MM.1S (cell line): ENCODE results near the gene VPS52.
A peak's percentile ranks its signal among the peaks of the same experiment; 100 is the strongest.

Source experiments
- DNase-seq: peaks from one replicate; pipeline ENCODE4 v3.0.0-alpha.2; 2015
- H2AFZ ChIP-seq: fragments of 300-600 bp; sonication (generic); 2 replicates; pipeline ENCODE4 v1.6.0; 2016; ENCODE audit warnings: antibody characterized with exemption, low read length
- H3F3A ChIP-seq: fragments of 300-600 bp; sonication (generic); 2 replicates; pipeline ENCODE4 v1.6.1; 2016; ENCODE audit warnings: mild to moderate bottlenecking, antibody characterized with exemption, low read length, moderate library complexity, mixed read lengths; ENCODE audit not compliant: insufficient read depth
- H3K27ac ChIP-seq: fragments of 300-600 bp; sonication (generic); 2 replicates; pipeline ENCODE4 v1.5.1; 2016; ENCODE audit warnings: mild to moderate bottlenecking, low read length
- H3K27me3 ChIP-seq: fragments of 300-600 bp; sonication (generic); replicated peaks from 2 replicates; pipeline ENCODE4 v1.6.0; 2016; ENCODE audit warnings: low read length; ENCODE audit not compliant: insufficient read depth
- H3K36me3 ChIP-seq: fragments of 300-600 bp; sonication (generic); replicated peaks from 2 replicates; pipeline ENCODE4 v1.6.1; 2016; ENCODE audit warnings: mild to moderate bottlenecking, low read length, mixed read lengths; ENCODE audit not compliant: insufficient read depth
- H3K4me1 ChIP-seq: fragments of 300-600 bp; sonication (generic); 2 replicates; pipeline ENCODE4 v1.6.1; 2016; ENCODE audit warnings: low read length, mixed read lengths
- H3K4me2 ChIP-seq: fragments of 300-600 bp; sonication (generic); 2 replicates; pipeline ENCODE4 v1.6.0; 2016; ENCODE audit warnings: low read depth, low read length
- H3K4me3 ChIP-seq: fragments of 300-600 bp; sonication (generic); 2 replicates; pipeline ENCODE4 v1.5.1; 2016; ENCODE audit warnings: low read length, mixed read lengths
- H3K79me2 ChIP-seq: fragments of 300-600 bp; sonication (generic); 2 replicates; pipeline ENCODE4 v1.6.1; 2016; ENCODE audit warnings: mixed run types, low read length, mixed read lengths
- H3K9ac ChIP-seq: fragments of 300-600 bp; sonication (generic); 2 replicates; pipeline ENCODE4 v1.6.1; 2016; ENCODE audit warnings: low read length, mixed read lengths
- H3K9me2 ChIP-seq: fragments of 300-600 bp; sonication (generic); replicated peaks from 2 replicates; pipeline ENCODE4 v1.6.1; 2016; ENCODE audit warnings: mild to moderate bottlenecking, low read length, mixed read lengths; ENCODE audit not compliant: insufficient read depth
- H3K9me3 ChIP-seq: fragments of 300-600 bp; sonication (generic); replicated peaks from 2 replicates; pipeline ENCODE4 v1.6.1; 2016; ENCODE audit warnings: mild to moderate bottlenecking, low read length, mixed read lengths; ENCODE audit not compliant: insufficient read depth
- H4K20me1 ChIP-seq: fragments of 300-600 bp; sonication (generic); 2 replicates; pipeline ENCODE4 v1.6.1; 2016; ENCODE audit warnings: mild to moderate bottlenecking, low read length, moderate library complexity, mixed read lengths; ENCODE audit not compliant: insufficient read depth
- CTCF ChIP-seq: fragments of 300-600 bp; sonication (generic); IDR thresholded peaks from 2 replicates; pipeline ENCODE4 v1.5.1; 2016; ENCODE audit warnings: antibody characterized with exemption, low read length, mixed read lengths
- EZH2 ChIP-seq: fragments of 300-600 bp; sonication (generic); optimal IDR thresholded peaks from 2 replicates; pipeline ENCODE3; 2017; ENCODE audit warnings: low read depth, mild to moderate bottlenecking, antibody characterized with exemption, low read length, mixed read lengths
- EZH2phosphoT487 ChIP-seq: fragments of 300-600 bp; sonication (generic); IDR thresholded peaks from 2 replicates; pipeline ENCODE4 v1.6.1; 2018; ENCODE audit warnings: antibody characterized with exemption, low read length

The VPS52 gene

GRCh38 chr6:33211136-33211535, 60.5 kb downstream of the VPS52 start:
- H4K20me1 ChIP-seq: no peaks in the 10 kb centered on the region
- 0 out of 2 replicates have a peak, but pooled peaks cover 6% of the 10 kb centered on the region for H3F3A ChIP-seq
- H3K9me2 ChIP-seq: no peaks in the 10 kb centered on the region
- no peak overlapping the region for H3K4me2 ChIP-seq
- H3K4me3 ChIP-seq: no peak overlapping the region
- no peaks in the 10 kb centered on the region for H3K9me3 ChIP-seq
- TF ChIP-seq CTCF: no peak
- TF ChIP-seq EZH2phosphoT487: no peak
- TF ChIP-seq EZH2: no peak
- H2AFZ ChIP-seq: no peak overlapping the region
- H3K27me3 ChIP-seq: no peaks in the 10 kb centered on the region
- no peak for DNase-seq
- H3K27ac ChIP-seq: no peak overlapping the region
- no peak overlapping the region for H3K9ac ChIP-seq
- no peaks in the 10 kb centered on the region for H3K79me2 ChIP-seq
- 0 out of 2 replicates have a peak, but pooled peaks cover 5% of the 10 kb centered on the region for H3K4me1 ChIP-seq
- H3K36me3 ChIP-seq: no peaks in the 10 kb centered on the region

- Histone ChIP-seq H3K9me2 (no peaks in the 10 kb centered on the region), H3K79me2 (no peaks in the 10 kb centered on the region), H3K36me3 (no peaks in the 10 kb centered on the region), H3K27ac (no peak overlapping the region), H3F3A (0 out of 2 replicates have a peak, but pooled peaks cover 11% of the 10 kb centered on the region), H3K9ac (no peak overlapping the region), H4K20me1 (no peaks in the 10 kb centered on the region), H2AFZ (no peak overlapping the region), H3K27me3 (no peaks in the 10 kb centered on the region), H3K9me3 (no peaks in the 10 kb centered on the region), H3K4me1 (peaks cover 16% of the 10 kb centered on the region), H3K4me2 (no peak overlapping the region), H3K4me3 (no peak overlapping the region)
- DNase-seq: no peak
- TF ChIP-seq EZH2 (no peak), EZH2phosphoT487 (no peak)
These were observed 61.8 kb downstream of the VPS52 start for GRCh38 chr6:33209856-33210255.

GRCh38 chr6:33208091-33208967, 63.3 kb downstream of the VPS52 start, which contains the start of gene RING1:
RING1 (plus strand) TSS chr6:33208500; CDS start chr6:33208823, 323 bp downstream.
- Histone ChIP-seq H2AFZ (peak within 1 kb of the TSS; percentile 83), H3K9me3 (no peaks in the 10 kb centered on the region), H3K4me1 (peaks cover 22% of the 10 kb centered on the region)

More at GRCh38 chr6:33208091-33208967, 63.3 kb downstream of the VPS52 start, which contains the start of gene RING1:
- peak within 1 kb of the TSS; percentile 52; the same call in 1 of the 2 replicates for H3K27ac ChIP-seq
- DNase-seq: peak; percentile 72
- H4K20me1 ChIP-seq: no peaks in the 10 kb centered on the region
- peak within 1 kb of the TSS; percentile 94 for H3K9ac ChIP-seq
- H3K27me3 ChIP-seq: no peaks in the 10 kb centered on the region
- H3F3A ChIP-seq: peaks cover 11% of the 10 kb centered on the region; the same call in 1 of the 2 replicates
- H3K36me3 ChIP-seq: no peaks in the 10 kb centered on the region
- H3K4me3 ChIP-seq: peak within 1 kb of the TSS; percentile 81
- TF ChIP-seq CTCF (no peak), EZH2phosphoT487 (no peak), EZH2 (no peak)
- H3K4me2 ChIP-seq: peak within 1 kb of the TSS; percentile 91
- H3K9me2 ChIP-seq: no peaks in the 10 kb centered on the region
- no peaks in the 10 kb centered on the region for H3K79me2 ChIP-seq
